Neuronal stem cell (in vitro differentiated cells): ENCODE data around the gene NLRC3.
A peak's percentile ranks its signal among the peaks of the same experiment; 100 is the strongest.

Experiments used
- DNase-seq: peaks from one replicate; pipeline ENCODE4 v3.0.0-alpha.2; 2013; ENCODE audit warnings: low spot score
- H2AFZ ChIP-seq: one replicate; pipeline ENCODE4 v1.6.1; 2013; ENCODE audit warnings: mild to moderate bottlenecking, low read length, inconsistent platforms
- H2AK5ac ChIP-seq: 2 replicates; pipeline ENCODE4 v1.6.1; 2013; ENCODE audit warnings: low read depth, mild to moderate bottlenecking, inconsistent platforms, low read length, moderate library complexity, mixed read lengths
- H2BK120ac ChIP-seq: 2 replicates; pipeline ENCODE4 v1.6.1; 2013; ENCODE audit warnings: low read depth, mild to moderate bottlenecking, inconsistent platforms, low read length, moderate library complexity, mixed read lengths
- H2BK12ac ChIP-seq: one replicate; pipeline ENCODE4 v1.6.1; 2013; ENCODE audit warnings: low read length, inconsistent platforms
- H2BK15ac ChIP-seq: 2 replicates; pipeline ENCODE4 v1.6.1; 2013; ENCODE audit warnings: mild to moderate bottlenecking, low read length, inconsistent platforms, mixed read lengths
- H2BK5ac ChIP-seq: one replicate; pipeline ENCODE4 v1.6.1; 2013; ENCODE audit warnings: inconsistent platforms, mild to moderate bottlenecking, low read length, moderate library complexity
- H3K14ac ChIP-seq: one replicate; pipeline ENCODE4 v1.6.1; 2013; ENCODE audit warnings: low read length, inconsistent platforms
- H3K18ac ChIP-seq: 2 replicates; pipeline ENCODE4 v1.6.1; 2013; ENCODE audit warnings: low read length, inconsistent platforms
- H3K23ac ChIP-seq: 2 replicates; pipeline ENCODE4 v1.6.1; 2013; ENCODE audit warnings: low read depth, mild to moderate bottlenecking, mixed read lengths, low read length, inconsistent platforms; ENCODE audit not compliant: poor library complexity
- H3K27ac ChIP-seq: replicated peaks from 3 replicates; pipeline ENCODE4 v1.5.1; 2013; ENCODE audit warnings: low read length, inconsistent platforms
- H3K27me3 ChIP-seq, 3 experiments: 2 replicates each; pipeline ENCODE4 v1.6.1; 2013; ENCODE audit warnings: low read length in 3 of 3, mild to moderate bottlenecking in 2 of 3, inconsistent platforms in 1 of 3, low read depth in 1 of 3, mixed read lengths in 1 of 3, moderate library complexity in 1 of 3; ENCODE audit not compliant: control insufficient read depth in 3 of 3, insufficient read depth in 3 of 3
- H3K36me3 ChIP-seq, 2 donors: replicated peaks in 1 of 2; 2 replicates each; pipeline ENCODE4 v1.6.1; 2013; ENCODE audit warnings: low read length in 2 of 2; ENCODE audit not compliant: control insufficient read depth in 2 of 2, insufficient read depth in 2 of 2
- H3K4ac ChIP-seq: 2 replicates; pipeline ENCODE4 v1.6.1; 2013; ENCODE audit warnings: inconsistent platforms, mild to moderate bottlenecking, low read length, moderate library complexity
- H3K4me1 ChIP-seq, 2 donors: 1 replicate in 1 of 2; 2 replicates in 1 of 2; pipeline ENCODE4 v1.6.1; 2013; ENCODE audit warnings: low read length in 2 of 2, low read depth in 1 of 2; ENCODE audit not compliant: control insufficient read depth in 2 of 2, insufficient read depth in 1 of 2
- H3K4me2 ChIP-seq: one replicate; pipeline ENCODE4 v1.6.1; 2013; ENCODE audit warnings: mild to moderate bottlenecking, low read length, inconsistent platforms; ENCODE audit not compliant: insufficient read depth, poor library complexity, severe bottlenecking
- H3K4me3 ChIP-seq, 2 donors: 2 replicates each; pipeline ENCODE4 v1.5.1; 2013; ENCODE audit warnings: low read length in 2 of 2, mild to moderate bottlenecking in 2 of 2, inconsistent platforms in 1 of 2, moderate library complexity in 1 of 2
- H3K79me1 ChIP-seq: one replicate; pipeline ENCODE4 v1.6.1; 2013; ENCODE audit warnings: low read depth, mild to moderate bottlenecking, inconsistent platforms, low read length, moderate library complexity
- H3K9ac ChIP-seq: one replicate; pipeline ENCODE4 v1.6.1; 2013; ENCODE audit warnings: mild to moderate bottlenecking, low read depth, low read length, inconsistent platforms; ENCODE audit not compliant: poor library complexity
- H3K9me3 ChIP-seq, 2 donors: replicated peaks in 1 of 2; 2 replicates each; pipeline versions ENCODE3 to v1.6.1; 2013; ENCODE audit warnings: low read length in 2 of 2, mild to moderate bottlenecking in 2 of 2, inconsistent platforms in 1 of 2, low read depth in 1 of 2, mixed read lengths in 1 of 2, moderate library complexity in 1 of 2; ENCODE audit not compliant: control insufficient read depth in 2 of 2, insufficient read depth in 1 of 2
- H4K8ac ChIP-seq: one replicate; pipeline ENCODE4 v1.6.1; 2013; ENCODE audit warnings: low read depth, mild to moderate bottlenecking, inconsistent platforms, low read length, moderate library complexity
- H4K91ac ChIP-seq: one replicate; pipeline ENCODE4 v1.6.1; 2013; ENCODE audit warnings: low read length, low read depth, mild to moderate bottlenecking, inconsistent platforms; ENCODE audit not compliant: poor library complexity
- WGBS, 2 donors: extraction: QIAGEN DNeasy Blood & Tissue Kit; methylation state at CpG; one replicate each; pipeline ENCODE4 v1.1.7; 2013; ENCODE audit warnings: missing lambda C conversion rate in 2 of 2, mixed read lengths in 1 of 2; ENCODE audit not compliant: insufficient read length in 2 of 2, insufficient replicate concordance in 1 of 2; ENCODE audit errors: extremely low coverage in 2 of 2; 5-methylcytosine and 5-hydroxymethylcytosine counted together

The NLRC3 gene

GRCh38 chr16:3618769-3619141 lies 41.6 kb upstream of the NLRC3 start:
- H2AFZ ChIP-seq, result no peak overlapping the region
- no peak overlapping the region for H3K9ac ChIP-seq
- no peaks in the 10 kb centered on the region for H3K27me3 ChIP-seq
- WGBS, 2 donors, result no CpG with 5 or more reads among the region's 3 CpGs
- peaks cover 0 to 2% of the 10 kb centered on the region in 2 donors for H3K4me1 ChIP-seq
- no peak overlapping the region for H3K23ac ChIP-seq
- no peak overlapping the region for H3K4me2 ChIP-seq
- no peak overlapping the region for H3K4me3 ChIP-seq
- H4K8ac ChIP-seq, result no peak overlapping the region
- H3K9me3 ChIP-seq, result no peaks in the 10 kb centered on the region
- H2BK5ac ChIP-seq, result no peak overlapping the region
- H3K4ac ChIP-seq, result no peak overlapping the region
- H2AK5ac ChIP-seq, result no peak overlapping the region
- H3K14ac ChIP-seq, result no peak overlapping the region
- peaks cover 4 to 21% of the 10 kb centered on the region in 2 donors for H3K36me3 ChIP-seq
- no peak overlapping the region for H4K91ac ChIP-seq
- H2BK120ac ChIP-seq, result no peak overlapping the region
- H3K18ac ChIP-seq, result no peak overlapping the region
- no peak overlapping the region for H2BK12ac ChIP-seq
- no peak overlapping the region for H3K27ac ChIP-seq
- H2BK15ac ChIP-seq, result no peak overlapping the region
- DNase-seq, result no peak
- no peaks in the 10 kb centered on the region for H3K79me1 ChIP-seq

GRCh38 chr16:3612510-3613466 lies 35.6 kb upstream of the NLRC3 start:
- no peak for DNase-seq
- no peak overlapping the region for H3K4me2 ChIP-seq
- H2BK12ac ChIP-seq, result no peak overlapping the region
- no peaks in the 10 kb centered on the region for H3K9me3 ChIP-seq
- no peaks in the 10 kb centered on the region for H3K27me3 ChIP-seq
- no peak overlapping the region for H2BK15ac ChIP-seq
- no peak overlapping the region for H4K8ac ChIP-seq
- no peak overlapping the region for H3K9ac ChIP-seq
- H3K4ac ChIP-seq, result no peak overlapping the region
- H2AFZ ChIP-seq, result peak overlapping the region; percentile 99
- no peak overlapping the region for H4K91ac ChIP-seq
- no peak overlapping the region for H2BK5ac ChIP-seq
- H2AK5ac ChIP-seq, result no peak overlapping the region
- H3K79me1 ChIP-seq, result peaks cover 5% of the 10 kb centered on the region
- no CpG with 5 or more reads among the region's 34 CpGs for WGBS, 2 donors
- no peak overlapping the region for H3K27ac ChIP-seq
- H2BK120ac ChIP-seq, result no peak overlapping the region
- H3K14ac ChIP-seq, result no peak overlapping the region
- peak overlapping the region in 1 of 2 donors; percentile 69 for H3K4me3 ChIP-seq
- H3K23ac ChIP-seq, result no peak overlapping the region
- H3K36me3 ChIP-seq, result peaks cover 4 to 32% of the 10 kb centered on the region in 2 donors
- H3K18ac ChIP-seq, result no peak overlapping the region
- peaks cover 5 to 8% of the 10 kb centered on the region in 2 donors for H3K4me1 ChIP-seq

GRCh38 chr16:3611146-3611975 lies 34.2 kb upstream of the NLRC3 start, which contains the start of gene SLX4:
Gene SLX4, minus strand, starts transcription at chr16:3611606. Its CDS starts 2,642 bp downstream, at chr16:3608964.
- peak within 1 kb of the TSS; percentile 99 for H2AFZ ChIP-seq
- H3K27ac ChIP-seq, result peak within 1 kb of the TSS; percentile 57
- H3K4me1 ChIP-seq, result peaks cover 5 to 8% of the 10 kb centered on the region in 2 donors
- H2BK12ac ChIP-seq, result no peak within 1 kb of the TSS
- H3K79me1 ChIP-seq, result peaks cover 6% of the 10 kb centered on the region
- peak within 1 kb of the TSS; percentile 95 for H2AK5ac ChIP-seq
- peak within 1 kb of the TSS; percentile 91 for H3K4ac ChIP-seq
- H2BK5ac ChIP-seq, result peak within 1 kb of the TSS; percentile 90
- peak within 1 kb of the TSS; percentile 95 for H2BK120ac ChIP-seq
- H3K27me3 ChIP-seq, result no peaks in the 10 kb centered on the region
- peak within 1 kb of the TSS; percentile 92 for H3K9ac ChIP-seq
- H3K4me3 ChIP-seq, result peak within 1 kb of the TSS; percentile 69 to 90
- H3K36me3 ChIP-seq, result peaks cover 4 to 41% of the 10 kb centered on the region in 2 donors
- H3K14ac ChIP-seq, result peak within 1 kb of the TSS; percentile 91
- H3K9me3 ChIP-seq, result no peaks in the 10 kb centered on the region
- H4K91ac ChIP-seq, result no peak within 1 kb of the TSS
- no peak within 1 kb of the TSS for H2BK15ac ChIP-seq
- peak; percentile 97 for DNase-seq
- no CpG with 5 or more reads among the region's 86 CpGs for WGBS, 2 donors
- peak within 1 kb of the TSS; percentile 99 for H3K18ac ChIP-seq
- H3K4me2 ChIP-seq, result peak within 1 kb of the TSS; percentile 84
- peak within 1 kb of the TSS; percentile 65 for H3K23ac ChIP-seq
- H4K8ac ChIP-seq, result no peak within 1 kb of the TSS
